K562 (cell line): ENCODE measurements around the gene RASSF1. TPM values are rescaled to one million over a fixed set of nuclear protein-coding genes. Genes with fewer than 3 reads are reported as not detected.
A peak's percentile ranks its signal among the peaks of the same experiment; 100 is the strongest.

ENCODE experiments used
- ARHGAP35 ChIP-seq: fragments of 450-650 bp; IDR thresholded peaks from 2 replicates; pipeline ENCODE4 v1.6.1; 2018; ENCODE audit not compliant: partially characterized antibody
- HDAC1 ChIP-seq, 2 experiments: fragments of 450-650 bp; IDR thresholded peaks; 2 replicates each; pipeline ENCODE4 v1.6.1; 2016 to 2017; ENCODE audit warnings: inconsistent platforms in 1 of 2, mild to moderate bottlenecking in 1 of 2, moderate library complexity in 1 of 2
- HMBOX1 ChIP-seq: sonication (generic); IDR thresholded peaks from 2 replicates; pipeline ENCODE4 v1.6.1; 2016
- HSF4 ChIP-seq: fragments of 250-450 bp; sonication (Bioruptor Pico); IDR thresholded peaks from 2 replicates; pipeline ENCODE4 v2.1.2; 2022; ENCODE audit warnings: mild to moderate bottlenecking, moderate library complexity, borderline replicate concordance
- PHB2 ChIP-seq: fragments of 450-650 bp; IDR thresholded peaks from 2 replicates; pipeline ENCODE4 v1.6.1; 2017; ENCODE audit warnings: low read depth
- POLR3A ChIP-seq: IDR thresholded peaks from 2 replicates; pipeline ENCODE4 v1.6.1; 2011; ENCODE audit warnings: borderline replicate concordance, mild to moderate bottlenecking, moderate library complexity; ENCODE audit not compliant: insufficient read length, insufficient read depth; ENCODE audit errors: extremely low read depth
- SMARCA5 ChIP-seq: fragments of 450-650 bp; IDR thresholded peaks from 2 replicates; pipeline ENCODE4 v1.6.1; 2016
- TAF15 ChIP-seq: fragments of 200-400 bp; formaldehyde crosslinking; IDR thresholded peaks from 2 replicates; pipeline ENCODE4 v1.6.1; 2017; ENCODE audit warnings: mild to moderate bottlenecking, low read depth, low read length, moderate library complexity
- XRCC5 ChIP-seq: fragments of 200-400 bp; formaldehyde crosslinking; IDR thresholded peaks from 2 replicates; pipeline ENCODE4 v1.6.1; 2017; ENCODE audit warnings: low read depth, mild to moderate bottlenecking, low read length
- ZBTB8A ChIP-seq: fragments of 450-650 bp; IDR thresholded peaks from 2 replicates; pipeline ENCODE4 v1.6.1; 2018; ENCODE audit warnings: mild to moderate bottlenecking, moderate library complexity; ENCODE audit not compliant: partially characterized antibody
- ZNF395 ChIP-seq: fragments of 200-800 bp; sonication (Bioruptor generic); IDR thresholded peaks from 2 replicates; pipeline ENCODE4 v1.6.1; 2017; ENCODE audit warnings: missing genetic modification characterization, missing compliant biosample characterization
- polyA plus RNA-seq, 8 experiments: library from polyadenylated mRNA; depleted of rRNA in 4 of 8; stranded (reverse) in 5 of 8; unstranded in 3 of 8; fragments of >200 nt; fragmentation: Nextera tagmentation in 2 of 8; fragmentation: Illumina TruSeq in 1 of 8; extraction: Ambion mirVana in 2 of 8; extraction: Trizol in 1 of 8; gene quantifications; 2 replicates each; pipeline versions ENCODE4 v1.2.1 to v1.2.3, GENCODE V29; 2011 to 2014; ENCODE audit warnings: inconsistent platforms in 1 of 8, missing spikeins in 1 of 8
- total RNA-seq, 7 experiments: library from RNA; depleted of rRNA in 6 of 7; stranded (reverse); fragments of >200 nt in 6 of 7; fragmentation: Illumina TruSeq in 2 of 7; extraction: Trizol in 2 of 7; gene quantifications; 2 replicates each; pipeline versions ENCODE4 v1.2.1 to v1.2.3, GENCODE V29; 2011 to 2021; ENCODE audit warnings: low replicate concordance in 1 of 7
- TF ChIP-seq, protein P1 (sequence below): fragments of 450-650 bp; formaldehyde crosslinking; IDR thresholded peaks from 2 replicates; pipeline ENCODE4 v1.4.0; 2020; ENCODE audit warnings: mild to moderate bottlenecking, moderate library complexity
- TF ChIP-seq, protein P2 (sequence below): fragments of 150-350 bp; conservative IDR thresholded peaks from 2 replicates; pipeline ENCODE4 v1.6.1; 2014; ENCODE audit warnings: low read length

RASSF1 gene
- total and polyA plus RNA-seq, 9 of the 15 experiments (the other 6 are each of a cell fraction or from before 2014, with no cell fraction given), result 3.6 to 57.1 (median 24.6) TPM

GRCh38 chr3:50356553-50356952, 15.9 kb upstream of the RASSF1 start (continued):
- TF ChIP-seq HSF4 (CRISPR knock-in tag), result no peak
- TF ChIP-seq, protein P1, sequence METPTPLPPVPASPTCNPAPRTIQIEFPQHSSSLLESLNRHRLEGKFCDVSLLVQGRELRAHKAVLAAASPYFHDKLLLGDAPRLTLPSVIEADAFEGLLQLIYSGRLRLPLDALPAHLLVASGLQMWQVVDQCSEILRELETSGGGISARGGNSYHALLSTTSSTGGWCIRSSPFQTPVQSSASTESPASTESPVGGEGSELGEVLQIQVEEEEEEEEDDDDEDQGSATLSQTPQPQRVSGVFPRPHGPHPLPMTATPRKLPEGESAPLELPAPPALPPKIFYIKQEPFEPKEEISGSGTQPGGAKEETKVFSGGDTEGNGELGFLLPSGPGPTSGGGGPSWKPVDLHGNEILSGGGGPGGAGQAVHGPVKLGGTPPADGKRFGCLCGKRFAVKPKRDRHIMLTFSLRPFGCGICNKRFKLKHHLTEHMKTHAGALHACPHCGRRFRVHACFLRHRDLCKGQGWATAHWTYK (CRISPR knock-in tag), result no peak
- TF ChIP-seq TAF15, result no peak
- peak in 1 of 2 experiments; percentile 48; a peak in 1 of 4 replicates for TF ChIP-seq HDAC1 (IDR thresholded peaks at IDR 0.05)
- TF ChIP-seq POLR3A, result no peak
- peak; percentile 26; the same call in 1 of the 2 replicates for TF ChIP-seq HMBOX1
- no peak for TF ChIP-seq ARHGAP35
- no peak for TF ChIP-seq ZNF395
- TF ChIP-seq, protein P2, sequence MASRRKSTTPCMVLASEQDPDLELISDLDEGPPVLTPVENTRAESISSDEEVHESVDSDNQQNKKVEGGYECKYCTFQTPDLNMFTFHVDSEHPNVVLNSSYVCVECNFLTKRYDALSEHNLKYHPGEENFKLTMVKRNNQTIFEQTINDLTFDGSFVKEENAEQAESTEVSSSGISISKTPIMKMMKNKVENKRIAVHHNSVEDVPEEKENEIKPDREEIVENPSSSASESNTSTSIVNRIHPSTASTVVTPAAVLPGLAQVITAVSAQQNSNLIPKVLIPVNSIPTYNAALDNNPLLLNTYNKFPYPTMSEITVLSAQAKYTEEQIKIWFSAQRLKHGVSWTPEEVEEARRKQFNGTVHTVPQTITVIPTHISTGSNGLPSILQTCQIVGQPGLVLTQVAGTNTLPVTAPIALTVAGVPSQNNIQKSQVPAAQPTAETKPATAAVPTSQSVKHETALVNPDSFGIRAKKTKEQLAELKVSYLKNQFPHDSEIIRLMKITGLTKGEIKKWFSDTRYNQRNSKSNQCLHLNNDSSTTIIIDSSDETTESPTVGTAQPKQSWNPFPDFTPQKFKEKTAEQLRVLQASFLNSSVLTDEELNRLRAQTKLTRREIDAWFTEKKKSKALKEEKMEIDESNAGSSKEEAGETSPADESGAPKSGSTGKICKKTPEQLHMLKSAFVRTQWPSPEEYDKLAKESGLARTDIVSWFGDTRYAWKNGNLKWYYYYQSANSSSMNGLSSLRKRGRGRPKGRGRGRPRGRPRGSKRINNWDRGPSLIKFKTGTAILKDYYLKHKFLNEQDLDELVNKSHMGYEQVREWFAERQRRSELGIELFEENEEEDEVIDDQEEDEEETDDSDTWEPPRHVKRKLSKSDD, result no peak
- no peak for TF ChIP-seq PHB2
- no peak for TF ChIP-seq SMARCA5
- TF ChIP-seq ZBTB8A, result no peak
- no peak for TF ChIP-seq XRCC5
